HL-60 (cell line): ENCODE results near the gene FHL2.

Experiments used
- DNase-seq, 2 experiments: peaks; one replicate each; pipeline ENCODE4 v3.0.0-alpha.2; 2010 to 2020; ENCODE audit warnings: low read depth in 1 of 2, low spot score in 1 of 2
- H3K27ac ChIP-seq: fragments of 250-450 bp; sonication (Bioruptor Pico); replicated peaks from 2 replicates; pipeline ENCODE4 v1.5.1; 2020; ENCODE audit warnings: mild to moderate bottlenecking, moderate library complexity
- H3K27me3 ChIP-seq: fragments of 250-450 bp; sonication (Bioruptor Pico); 2 replicates; pipeline ENCODE4 v1.5.1; 2021; ENCODE audit warnings: mild to moderate bottlenecking, moderate library complexity; ENCODE audit not compliant: insufficient read depth, poor library complexity, severe bottlenecking
- H3K4me3 ChIP-seq: replicated peaks from 2 replicates; pipeline ENCODE4 v1.5.1; 2011; ENCODE audit warnings: mild to moderate bottlenecking, control low read depth, low read length; ENCODE audit not compliant: insufficient read depth
- GABPA ChIP-seq: IDR thresholded peaks from 2 replicates; pipeline ENCODE4 v1.6.1; 2012; ENCODE audit warnings: low read depth
- POLR2AphosphoS5 ChIP-seq: IDR thresholded peaks from 2 replicates; pipeline ENCODE4 v1.6.1; 2012; ENCODE audit warnings: low read depth
- SPI1 ChIP-seq: IDR thresholded peaks from 2 replicates; pipeline ENCODE4 v1.6.1; 2012; ENCODE audit warnings: low read depth, mild to moderate bottlenecking, borderline replicate concordance
- TF ChIP-seq, protein P1 (sequence below): IDR thresholded peaks from 2 replicates; pipeline ENCODE4 v1.6.1; 2012; ENCODE audit warnings: low read depth; ENCODE audit not compliant: insufficient replicate concordance
- TF ChIP-seq, protein P2 (sequence below): IDR thresholded peaks from one replicate; pipeline ENCODE4 v1.5.1; 2011; ENCODE audit warnings: low read length, control low read depth, inconsistent platforms; ENCODE audit not compliant: insufficient read depth

Gene FHL2

GRCh38 chr2:105438104-105438929 lies 39.5 kb upstream of the FHL2 start:
- H3K27ac ChIP-seq, result no peak overlapping the region

GRCh38 chr2:105437708-105438103 lies 38.9 kb upstream of the FHL2 start:
- no peak overlapping the region for H3K4me3 ChIP-seq
- H3K27me3 ChIP-seq, result no peaks in the 10 kb centered on the region
- H3K27ac ChIP-seq, result no peak overlapping the region
- TF ChIP-seq, protein P1, sequence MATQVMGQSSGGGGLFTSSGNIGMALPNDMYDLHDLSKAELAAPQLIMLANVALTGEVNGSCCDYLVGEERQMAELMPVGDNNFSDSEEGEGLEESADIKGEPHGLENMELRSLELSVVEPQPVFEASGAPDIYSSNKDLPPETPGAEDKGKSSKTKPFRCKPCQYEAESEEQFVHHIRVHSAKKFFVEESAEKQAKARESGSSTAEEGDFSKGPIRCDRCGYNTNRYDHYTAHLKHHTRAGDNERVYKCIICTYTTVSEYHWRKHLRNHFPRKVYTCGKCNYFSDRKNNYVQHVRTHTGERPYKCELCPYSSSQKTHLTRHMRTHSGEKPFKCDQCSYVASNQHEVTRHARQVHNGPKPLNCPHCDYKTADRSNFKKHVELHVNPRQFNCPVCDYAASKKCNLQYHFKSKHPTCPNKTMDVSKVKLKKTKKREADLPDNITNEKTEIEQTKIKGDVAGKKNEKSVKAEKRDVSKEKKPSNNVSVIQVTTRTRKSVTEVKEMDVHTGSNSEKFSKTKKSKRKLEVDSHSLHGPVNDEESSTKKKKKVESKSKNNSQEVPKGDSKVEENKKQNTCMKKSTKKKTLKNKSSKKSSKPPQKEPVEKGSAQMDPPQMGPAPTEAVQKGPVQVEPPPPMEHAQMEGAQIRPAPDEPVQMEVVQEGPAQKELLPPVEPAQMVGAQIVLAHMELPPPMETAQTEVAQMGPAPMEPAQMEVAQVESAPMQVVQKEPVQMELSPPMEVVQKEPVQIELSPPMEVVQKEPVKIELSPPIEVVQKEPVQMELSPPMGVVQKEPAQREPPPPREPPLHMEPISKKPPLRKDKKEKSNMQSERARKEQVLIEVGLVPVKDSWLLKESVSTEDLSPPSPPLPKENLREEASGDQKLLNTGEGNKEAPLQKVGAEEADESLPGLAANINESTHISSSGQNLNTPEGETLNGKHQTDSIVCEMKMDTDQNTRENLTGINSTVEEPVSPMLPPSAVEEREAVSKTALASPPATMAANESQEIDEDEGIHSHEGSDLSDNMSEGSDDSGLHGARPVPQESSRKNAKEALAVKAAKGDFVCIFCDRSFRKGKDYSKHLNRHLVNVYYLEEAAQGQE, result no peak
- TF ChIP-seq SPI1 (no peak), POLR2AphosphoS5 (no peak), GABPA (no peak)
- TF ChIP-seq, protein P2, sequence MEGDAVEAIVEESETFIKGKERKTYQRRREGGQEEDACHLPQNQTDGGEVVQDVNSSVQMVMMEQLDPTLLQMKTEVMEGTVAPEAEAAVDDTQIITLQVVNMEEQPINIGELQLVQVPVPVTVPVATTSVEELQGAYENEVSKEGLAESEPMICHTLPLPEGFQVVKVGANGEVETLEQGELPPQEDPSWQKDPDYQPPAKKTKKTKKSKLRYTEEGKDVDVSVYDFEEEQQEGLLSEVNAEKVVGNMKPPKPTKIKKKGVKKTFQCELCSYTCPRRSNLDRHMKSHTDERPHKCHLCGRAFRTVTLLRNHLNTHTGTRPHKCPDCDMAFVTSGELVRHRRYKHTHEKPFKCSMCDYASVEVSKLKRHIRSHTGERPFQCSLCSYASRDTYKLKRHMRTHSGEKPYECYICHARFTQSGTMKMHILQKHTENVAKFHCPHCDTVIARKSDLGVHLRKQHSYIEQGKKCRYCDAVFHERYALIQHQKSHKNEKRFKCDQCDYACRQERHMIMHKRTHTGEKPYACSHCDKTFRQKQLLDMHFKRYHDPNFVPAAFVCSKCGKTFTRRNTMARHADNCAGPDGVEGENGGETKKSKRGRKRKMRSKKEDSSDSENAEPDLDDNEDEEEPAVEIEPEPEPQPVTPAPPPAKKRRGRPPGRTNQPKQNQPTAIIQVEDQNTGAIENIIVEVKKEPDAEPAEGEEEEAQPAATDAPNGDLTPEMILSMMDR, result no peak
- no peak for DNase-seq

More at GRCh38 chr2:105438104-105438929, 39.5 kb upstream of the FHL2 start:
- TF ChIP-seq POLR2AphosphoS5 (no peak), SPI1 (no peak), GABPA (no peak)
- TF ChIP-seq, protein P2, result no peak
- TF ChIP-seq, protein P1, result no peak
- Histone ChIP-seq H3K4me3 (no peak overlapping the region), H3K27me3 (no peaks in the 10 kb centered on the region)
- DNase-seq, result no peak

GRCh38 chr2:105432749-105433148 lies 33.9 kb upstream of the FHL2 start:
- Histone ChIP-seq H3K27ac (no peak overlapping the region), H3K4me3 (no peak overlapping the region), H3K27me3 (no peaks in the 10 kb centered on the region)
- TF ChIP-seq, protein P2, result no peak
- no peak for TF ChIP-seq SPI1
- DNase-seq, result no peak

- TF ChIP-seq POLR2AphosphoS5 (no peak), SPI1 (no peak), GABPA (no peak)
- TF ChIP-seq, protein P1, result no peak
- TF ChIP-seq, protein P2, result no peak
- Histone ChIP-seq H3K27ac (no peak overlapping the region), H3K4me3 (no peak overlapping the region), H3K27me3 (no peaks in the 10 kb centered on the region)
- no peak for DNase-seq
Measured at GRCh38 chr2:105432044-105432399, 33.2 kb upstream of the FHL2 start.
